SK-N-SH (cell line): ENCODE measurements around the gene ETS2.

Experiments used
- CTCF ChIP-seq: fragments of 200-600 bp; sonication (generic); IDR thresholded peaks from 2 replicates; pipeline ENCODE4 v1.6.1; 2017; ENCODE audit warnings: antibody characterized with exemption, mild to moderate bottlenecking, moderate library complexity
- ELF1 ChIP-seq: IDR thresholded peaks from 2 replicates; pipeline ENCODE4 v1.4.0; 2012
- FOXJ3 ChIP-seq: sonication (generic); formaldehyde crosslinking; IDR thresholded peaks from 2 replicates; pipeline ENCODE4 v1.5.1; 2020; ENCODE audit warnings: mild to moderate bottlenecking, missing genetic modification reagents
- GABPA ChIP-seq: IDR thresholded peaks from 2 replicates; pipeline ENCODE4 v1.4.0; 2012; ENCODE audit warnings: low read depth, mild to moderate bottlenecking
- JUND ChIP-seq: IDR thresholded peaks from 2 replicates; pipeline ENCODE4 v1.4.0; 2012
- MXI1 ChIP-seq: IDR thresholded peaks from 2 replicates; pipeline ENCODE4 v1.6.1; 2012; ENCODE audit warnings: mild to moderate bottlenecking, low read depth, low read length, improper control_type of control experiment
- NRF1 ChIP-seq: IDR thresholded peaks from 2 replicates; pipeline ENCODE4 v1.6.1; 2012; ENCODE audit warnings: low read depth, mild to moderate bottlenecking, low read length
- POLR2AphosphoS5 ChIP-seq: IDR thresholded peaks from 2 replicates; pipeline ENCODE4 v1.6.1; 2012; ENCODE audit warnings: low read depth, low read length
- RAD21 ChIP-seq: IDR thresholded peaks from 2 replicates; pipeline ENCODE4 v1.6.1; 2012; ENCODE audit warnings: mild to moderate bottlenecking, low read length
- REST ChIP-seq: IDR thresholded peaks from 2 replicates; pipeline ENCODE4 v1.6.1; 2012; ENCODE audit warnings: mild to moderate bottlenecking, low read depth, low read length, moderate library complexity
- SMC3 ChIP-seq: IDR thresholded peaks from 2 replicates; pipeline ENCODE4 v1.6.1; 2012; ENCODE audit warnings: low read depth, low read length, improper control_type of control experiment
- TAF1 ChIP-seq: IDR thresholded peaks from 2 replicates; pipeline ENCODE4 v1.6.1; 2012; ENCODE audit warnings: low read depth, mild to moderate bottlenecking, low read length, moderate library complexity, borderline replicate concordance
- TEAD4 ChIP-seq: IDR thresholded peaks from 2 replicates; pipeline ENCODE4 v1.4.0; 2012; ENCODE audit warnings: mild to moderate bottlenecking, borderline replicate concordance; ENCODE audit not compliant: insufficient read depth
- YY1 ChIP-seq: IDR thresholded peaks from 2 replicates; pipeline ENCODE4 v1.4.0; 2012; ENCODE audit warnings: low read depth, mild to moderate bottlenecking

GRCh38 chr21:38806942-38807284 is 1.2 kb downstream of the ETS2 start:
- no peak for TF ChIP-seq CTCF
- no peak for TF ChIP-seq TAF1
- TF ChIP-seq TEAD4 = no peak
- no peak for TF ChIP-seq RAD21
- TF ChIP-seq YY1 = no peak
- 0 out of 2 replicates have a peak, but pooled peaks have one; percentile 15 for TF ChIP-seq JUND
- no peak for TF ChIP-seq ELF1
- no peak for TF ChIP-seq GABPA
- no peak for TF ChIP-seq SMC3
- TF ChIP-seq NRF1 = no peak
- TF ChIP-seq MXI1 = no peak
- no peak for TF ChIP-seq POLR2AphosphoS5
- no peak for TF ChIP-seq REST
- no peak for TF ChIP-seq FOXJ3 (CRISPR knock-in tag)
